Sigmoid colon (tissue), 4 donors: Measurements from ENCODE around the gene TEC.

ENCODE experiments used
- EP300 ChIP-seq, 4 donors: sonication (generic); formaldehyde crosslinking; IDR thresholded peaks; one replicate each; pipeline ENCODE4 v1.6.1; 2017; ENCODE audit warnings: antibody characterized with exemption in 4 of 4
- POLR2A ChIP-seq, 2 donors: fragments of 450-650 bp; IDR thresholded peaks; one replicate each; pipeline ENCODE4 v1.6.1; 2016; ENCODE audit warnings: antibody characterized with exemption in 2 of 2, mild to moderate bottlenecking in 2 of 2, moderate library complexity in 2 of 2

DNA sequence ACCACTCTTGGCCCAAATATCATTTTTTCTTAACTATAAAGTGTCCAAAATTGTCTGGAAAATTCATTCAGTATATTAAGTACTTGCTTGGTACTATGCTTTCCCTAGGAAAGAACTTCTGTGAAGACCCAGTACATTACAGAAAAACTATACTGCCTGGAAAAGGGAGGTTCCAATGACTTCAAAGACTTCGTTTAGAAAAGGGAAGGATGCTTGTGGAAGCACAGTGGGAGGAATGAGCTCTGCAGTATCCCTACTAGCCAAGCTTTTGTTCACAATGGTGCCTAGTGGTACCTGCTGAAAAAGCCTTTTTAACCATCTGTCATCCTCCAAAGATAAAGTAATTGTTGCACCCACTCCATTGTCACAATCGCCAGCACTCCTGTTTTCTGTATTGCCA is 7.2 kb downstream of the TEC start:
- TF ChIP-seq POLR2A (IDR thresholded peaks at IDR 0.05) (no peak), EP300 (IDR thresholded peaks at IDR 0.05) (no peak)
